ENCODE measurements around the gene RNF7.

Gene RNF7

DNA sequence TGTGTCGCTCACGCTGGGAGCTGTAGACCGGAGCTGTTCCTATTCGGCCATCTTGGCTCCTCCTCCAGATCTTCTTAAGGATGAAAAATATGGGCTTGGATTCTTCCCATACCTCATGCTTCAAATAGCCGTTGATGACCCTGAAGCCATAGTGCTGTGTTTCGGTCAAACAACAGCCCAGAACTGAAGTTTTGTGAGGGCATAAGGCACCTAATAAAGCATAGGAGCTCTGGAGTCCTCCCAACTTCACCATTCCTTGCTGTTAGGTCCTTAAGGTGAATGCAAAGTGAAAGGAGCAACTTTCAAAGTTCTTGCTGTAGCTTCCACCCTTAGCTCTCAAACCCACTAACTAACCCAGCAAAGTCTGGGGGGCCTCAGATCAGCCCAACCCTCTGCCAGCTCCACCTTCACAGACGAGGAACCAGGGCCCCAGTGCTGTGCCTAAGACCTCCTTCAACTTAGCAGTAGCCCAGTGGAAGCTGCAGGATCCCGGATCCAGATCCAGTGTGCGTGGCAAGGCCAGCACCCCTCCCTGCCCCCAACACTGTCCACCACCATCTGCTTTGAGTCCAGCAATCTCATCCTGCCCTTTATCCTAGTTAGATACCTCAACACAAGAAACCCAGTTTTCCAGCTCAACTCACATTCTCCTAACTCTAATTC, 25.1 kb downstream of the RNF7 start, which contains the start of gene GRK7:
Gene GRK7, plus strand, starts transcription at position 321 of the 663 bp plus-strand sequence. CDS start 14,877 bp downstream, outside the sequence.
- H3K27ac ChIP-seq = peak within 1 kb of the TSS; percentile 24; the same call in 1 of the 2 replicates
- CTCF ChIA-PET = interaction anchor here (0.8 kb wide), 1 partner anchor 25 kb away, joined by 3 read pairs; the partner anchor contains the start of gene RNF7
- TF ChIP-seq, protein P1, sequence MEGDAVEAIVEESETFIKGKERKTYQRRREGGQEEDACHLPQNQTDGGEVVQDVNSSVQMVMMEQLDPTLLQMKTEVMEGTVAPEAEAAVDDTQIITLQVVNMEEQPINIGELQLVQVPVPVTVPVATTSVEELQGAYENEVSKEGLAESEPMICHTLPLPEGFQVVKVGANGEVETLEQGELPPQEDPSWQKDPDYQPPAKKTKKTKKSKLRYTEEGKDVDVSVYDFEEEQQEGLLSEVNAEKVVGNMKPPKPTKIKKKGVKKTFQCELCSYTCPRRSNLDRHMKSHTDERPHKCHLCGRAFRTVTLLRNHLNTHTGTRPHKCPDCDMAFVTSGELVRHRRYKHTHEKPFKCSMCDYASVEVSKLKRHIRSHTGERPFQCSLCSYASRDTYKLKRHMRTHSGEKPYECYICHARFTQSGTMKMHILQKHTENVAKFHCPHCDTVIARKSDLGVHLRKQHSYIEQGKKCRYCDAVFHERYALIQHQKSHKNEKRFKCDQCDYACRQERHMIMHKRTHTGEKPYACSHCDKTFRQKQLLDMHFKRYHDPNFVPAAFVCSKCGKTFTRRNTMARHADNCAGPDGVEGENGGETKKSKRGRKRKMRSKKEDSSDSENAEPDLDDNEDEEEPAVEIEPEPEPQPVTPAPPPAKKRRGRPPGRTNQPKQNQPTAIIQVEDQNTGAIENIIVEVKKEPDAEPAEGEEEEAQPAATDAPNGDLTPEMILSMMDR (conservative IDR thresholded peaks at IDR 0.05; ENCODE audit: low read depth) = no peak
- POLR2A ChIA-PET (ENCODE audit: low non-redundant PET) = interaction anchor here (1.0 kb wide), 1 partner anchor 116 kb away, joined by 3 read pairs; no protein-coding TSS in a partner anchor
- DNase-seq (ENCODE audit: low spot score) = no peak

DNA sequence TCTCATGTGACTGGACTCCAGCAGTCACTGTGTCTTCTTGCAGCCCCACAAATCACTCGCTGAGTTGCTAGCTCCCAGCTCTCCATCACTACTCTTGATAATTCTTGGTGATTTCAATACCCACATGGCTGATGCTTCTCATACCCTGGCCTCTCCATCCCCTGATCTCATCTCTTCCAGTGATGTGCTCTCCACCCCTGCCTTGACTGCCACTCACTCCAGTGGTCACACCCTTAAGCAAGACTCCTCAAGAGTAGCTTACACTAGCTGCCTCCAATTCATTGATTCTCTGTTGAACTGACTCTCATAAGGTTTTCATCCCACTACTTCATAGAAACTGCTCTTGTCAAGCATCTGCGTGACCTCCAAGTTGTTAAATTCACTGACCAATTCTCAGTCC, 25.9 kb downstream of the RNF7 start:
- TF ChIP-seq, protein P1 (conservative IDR thresholded peaks at IDR 0.05; ENCODE audit: low read depth) = no peak
- DNase-seq (ENCODE audit: low spot score) = no peak
- no peak overlapping the region for H3K27ac ChIP-seq
- POLR2A ChIA-PET (ENCODE audit: low non-redundant PET) = interaction anchor here (1.0 kb wide), 1 partner anchor 115 kb away, joined by 3 read pairs; no protein-coding TSS in a partner anchor
- CTCF ChIA-PET = no interaction called here

DNA sequence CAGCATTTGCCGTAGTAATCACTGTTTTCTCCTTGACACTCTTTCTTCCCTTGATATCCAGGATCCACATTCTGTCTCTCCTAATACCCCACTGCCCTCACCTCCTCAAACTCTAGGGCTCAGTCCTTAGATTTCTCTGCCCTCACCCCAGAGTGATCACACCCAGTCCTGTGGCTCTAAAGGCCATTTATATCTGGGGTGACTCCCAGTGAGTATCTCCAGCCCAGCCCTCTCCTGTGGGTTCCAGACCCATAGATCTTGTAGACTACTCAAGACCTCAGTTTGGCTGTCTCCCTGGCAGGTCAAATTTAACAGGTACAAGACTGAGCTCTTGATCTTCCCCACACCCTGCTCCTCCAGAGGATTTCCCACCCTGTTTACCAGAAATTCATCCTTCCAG, 26.4 kb downstream of the RNF7 start:
- POLR2A ChIA-PET (ENCODE audit: low non-redundant PET) = no interaction called here
- H3K27ac ChIP-seq = no peak overlapping the region
- DNase-seq (ENCODE audit: low spot score) = no peak
- TF ChIP-seq, protein P1 (conservative IDR thresholded peaks at IDR 0.05; ENCODE audit: low read depth) = no peak
- CTCF ChIA-PET = no interaction called here

DNA sequence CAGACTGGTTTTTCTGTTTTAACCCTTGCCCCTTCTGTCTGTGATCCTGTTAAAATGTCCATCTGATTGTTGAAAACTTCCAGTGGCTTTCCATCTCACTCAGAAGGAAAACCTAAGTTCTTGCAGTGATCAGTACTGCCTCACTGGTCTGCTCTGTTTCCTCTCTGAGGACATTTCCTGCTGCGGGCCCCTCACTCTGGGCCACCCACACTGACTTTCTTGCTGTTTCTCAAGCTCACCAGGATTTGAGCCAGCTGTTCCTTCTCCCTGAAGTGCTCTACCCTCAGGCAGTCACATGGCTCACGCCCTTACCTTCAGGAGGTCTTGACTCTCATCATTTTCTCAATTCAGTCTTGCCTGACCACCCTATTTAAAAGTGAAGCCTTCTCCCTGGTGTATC, 26.9 kb downstream of the RNF7 start:
- ChIA-PET CTCF (no interaction called here), POLR2A (ENCODE audit: low non-redundant PET) (no interaction called here)
- DNase-seq (ENCODE audit: low spot score) = no peak
- TF ChIP-seq, protein P1 (conservative IDR thresholded peaks at IDR 0.05; ENCODE audit: low read depth) = no peak
- H3K27ac ChIP-seq = no peak overlapping the region

DNA sequence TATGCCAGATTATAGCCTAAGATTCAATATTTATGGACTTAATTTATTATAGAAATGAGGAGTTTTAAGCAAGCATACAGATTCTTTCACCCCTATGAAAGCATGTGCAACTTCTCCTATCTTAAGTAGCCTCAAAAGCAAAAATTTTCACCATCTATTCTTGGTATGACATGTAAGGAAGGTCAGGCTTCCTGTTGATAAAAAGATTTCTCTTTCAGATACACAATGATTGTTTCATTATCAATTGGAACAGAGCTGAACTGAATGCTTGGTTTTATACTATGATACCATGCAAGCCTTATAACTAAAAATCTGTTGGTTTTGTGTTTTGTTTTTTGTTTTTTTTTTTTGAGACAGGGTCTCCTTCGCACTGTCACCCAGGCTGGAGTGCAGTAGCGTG, 29.0 kb downstream of the RNF7 start:
- ChIA-PET POLR2A (ENCODE audit: low non-redundant PET) (no interaction called here), CTCF (interaction anchor here (0.6 kb wide), 1 partner anchor 202 kb away, joined by 3 read pairs; no protein-coding TSS in a partner anchor)
- TF ChIP-seq, protein P1 (conservative IDR thresholded peaks at IDR 0.05; ENCODE audit: low read depth) = no peak
- DNase-seq (ENCODE audit: low spot score) = no peak
- no peak overlapping the region for H3K27ac ChIP-seq

DNA sequence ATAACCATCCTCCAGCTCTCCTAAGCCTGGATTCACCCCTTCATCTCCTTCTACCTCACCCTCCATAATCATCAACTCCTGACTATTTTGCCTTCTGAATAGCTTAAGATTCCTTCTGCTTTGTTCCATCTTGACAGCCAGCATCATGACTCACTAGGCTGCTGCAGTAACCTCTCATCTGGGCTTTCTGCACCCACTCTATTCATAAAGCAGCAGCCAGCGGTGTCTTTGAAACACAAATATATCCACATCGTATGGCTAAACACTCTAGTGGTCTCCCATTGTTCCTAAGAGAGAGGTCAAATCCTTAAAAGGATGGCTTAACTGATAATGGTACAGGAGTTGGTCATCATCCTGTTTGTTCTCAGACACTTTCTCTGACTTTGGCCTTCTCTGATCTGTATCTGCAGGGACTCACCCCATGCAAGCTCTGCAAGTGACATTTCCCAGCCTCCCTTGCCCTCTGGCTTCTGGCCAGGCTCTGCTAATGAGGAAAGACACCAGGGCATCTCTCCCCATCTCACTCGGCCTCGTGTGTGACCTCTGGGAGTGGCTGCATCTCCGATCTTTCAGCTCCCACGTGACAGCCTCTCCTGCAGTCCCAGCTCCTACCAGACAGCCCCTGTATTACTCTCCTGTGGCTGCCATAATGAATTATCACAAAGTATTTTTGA, 31.3 kb downstream of the RNF7 start:
- POLR2A ChIA-PET (ENCODE audit: low non-redundant PET) = no interaction called here
- H3K27ac ChIP-seq = no peak overlapping the region
- CTCF ChIA-PET = no interaction called here
- TF ChIP-seq, protein P1 (conservative IDR thresholded peaks at IDR 0.05; ENCODE audit: low read depth) = no peak
- DNase-seq (ENCODE audit: low spot score) = no peak
